Fibroblast of peridontal ligament (primary cell): ENCODE data around the gene SLC25A2.
"Not testable (repeated sequence)": the region's sequence is repeated elsewhere in the genome, so short reads cannot be mapped to it uniquely, and the experiment has no call there.

Experiments used
- DNase-seq: peaks from one replicate; pipeline ENCODE4 v3.0.0-alpha.2; 2010; ENCODE audit errors: extremely low read depth

The SLC25A2 gene

DNA sequence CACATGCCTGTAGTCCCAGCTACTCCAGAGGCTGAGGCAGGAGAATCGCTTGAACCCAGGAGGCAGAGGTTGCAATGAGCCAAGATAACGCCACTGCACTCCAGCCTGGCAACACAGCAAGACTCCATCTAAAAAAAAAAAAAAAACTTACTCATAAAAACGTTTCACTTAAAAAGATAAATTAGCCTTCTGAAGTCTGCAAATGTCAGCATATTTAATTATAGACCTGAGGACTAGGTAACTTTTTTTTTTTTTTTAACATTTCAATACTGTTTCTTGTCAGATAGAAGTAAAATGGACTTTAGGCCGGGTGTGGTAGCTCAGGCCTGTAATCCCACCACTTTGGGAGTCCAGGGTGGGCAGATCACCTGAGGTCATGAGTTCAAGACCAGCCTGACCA is 13.1 kb upstream of the SLC25A2 start:
- DNase-seq, result not testable (repeated sequence)

DNA sequence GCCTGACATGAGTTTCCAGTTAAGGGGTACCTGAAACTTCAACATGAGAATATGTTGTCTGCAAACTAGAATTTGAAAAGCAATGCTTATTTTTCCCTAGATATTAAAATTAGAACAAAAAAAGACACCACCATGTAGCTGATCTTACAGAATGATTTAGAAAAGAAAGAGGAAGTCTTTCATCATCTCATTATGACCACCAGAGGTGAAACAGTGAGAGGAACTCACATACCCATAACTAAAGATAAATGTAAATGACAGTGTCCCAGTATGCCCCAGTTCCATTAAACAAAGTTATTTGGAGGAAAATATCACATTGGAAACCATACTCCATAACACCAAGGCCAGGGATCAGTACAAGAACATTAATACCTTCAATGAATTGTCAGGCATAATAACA is 9.9 kb upstream of the SLC25A2 start:
- no peak for DNase-seq

DNA sequence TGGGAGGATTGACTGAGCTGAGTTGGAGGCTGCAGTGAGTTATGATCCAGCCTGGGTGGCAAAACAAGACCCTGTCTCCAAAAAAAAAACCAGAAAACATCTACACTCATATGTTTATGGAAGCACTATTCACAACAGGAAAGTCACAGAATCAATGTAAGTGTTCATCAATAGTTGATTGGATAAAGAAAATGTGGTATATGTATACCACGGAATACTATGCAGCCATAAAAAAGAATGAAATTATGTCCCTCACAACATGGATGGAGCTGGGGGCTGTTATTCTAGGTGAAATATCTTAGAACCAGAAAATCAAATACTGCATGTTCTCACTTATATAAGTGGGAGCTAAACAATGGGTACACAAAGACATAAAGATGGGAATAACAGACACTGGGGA is 2.8 kb upstream of the SLC25A2 start:
- no peak for DNase-seq

DNA sequence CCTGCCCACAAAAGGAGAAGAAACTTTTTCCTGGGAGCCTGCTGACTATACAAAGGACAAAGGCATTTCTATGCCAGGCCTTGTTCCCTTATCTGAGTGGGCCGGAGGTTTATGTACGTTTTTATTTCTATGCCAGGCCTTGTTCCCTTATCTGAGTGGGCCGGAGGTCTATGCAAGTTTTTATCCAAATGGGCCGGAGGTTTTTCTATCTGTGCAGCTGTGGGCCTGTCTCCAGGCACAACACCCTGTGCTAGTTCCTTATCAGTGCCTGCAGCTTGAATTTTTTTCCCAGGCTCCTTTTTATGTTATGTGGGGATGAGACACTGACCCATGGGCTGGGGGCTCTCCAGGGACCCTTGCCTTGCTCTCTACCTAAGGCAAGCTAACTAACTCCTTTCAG is 5.5 kb downstream of the SLC25A2 start:
- DNase-seq, result no peak

DNA sequence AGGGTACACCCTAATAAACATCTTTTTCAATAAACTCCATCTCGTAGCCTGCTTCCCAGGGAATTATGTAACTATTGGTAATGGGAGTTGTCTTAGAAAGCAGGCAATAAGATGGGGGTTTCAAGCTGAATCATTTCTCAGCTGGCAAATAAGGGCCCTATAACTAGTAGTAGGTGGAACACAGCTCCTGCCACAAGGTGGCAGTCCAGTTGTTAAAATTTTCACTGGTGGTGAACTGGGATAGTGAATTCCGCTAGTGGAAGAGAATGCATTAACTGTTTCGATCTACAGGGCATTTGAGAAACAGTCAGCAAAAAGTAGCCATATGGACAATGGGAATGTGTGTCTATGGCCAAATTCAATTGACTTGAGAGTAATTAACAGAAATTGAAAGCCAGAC is 30.9 kb downstream of the SLC25A2 start:
- DNase-seq, result no peak

DNA sequence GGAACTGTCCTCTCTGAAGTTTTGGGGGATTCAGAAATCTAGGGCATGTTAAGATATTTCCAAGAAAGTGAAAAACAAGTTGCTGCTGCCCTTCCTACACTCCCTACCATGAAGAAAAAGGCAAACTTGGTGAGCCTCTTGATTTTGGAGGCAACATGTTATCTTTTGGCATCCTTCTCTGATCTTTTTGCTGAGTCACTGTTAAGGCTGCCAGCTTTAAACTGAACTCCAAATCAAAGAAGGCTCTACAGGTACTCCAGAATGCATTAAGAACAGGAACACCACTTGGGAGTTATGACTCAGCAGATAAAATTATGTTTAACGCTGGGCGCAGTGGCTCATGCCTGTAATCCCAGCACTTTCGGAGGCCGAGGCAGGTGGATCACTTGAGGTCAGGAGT is 34.7 kb downstream of the SLC25A2 start:
- DNase-seq, result no peak

DNA sequence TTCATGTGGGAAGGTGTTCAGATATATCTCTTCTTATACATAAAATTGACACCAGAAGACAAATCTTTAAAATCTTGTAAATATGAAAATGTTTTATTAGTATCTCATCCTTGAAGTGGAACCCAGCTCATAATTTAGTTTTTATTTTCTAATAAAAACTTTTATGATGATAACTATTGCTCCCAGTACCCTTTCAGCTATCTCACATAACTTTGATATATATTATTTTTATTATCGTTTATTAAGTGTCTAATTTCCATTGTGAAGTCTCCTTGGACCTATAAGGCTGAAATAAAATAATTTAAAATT is 42.7 kb downstream of the SLC25A2 start:
- DNase-seq, result no peak

DNA sequence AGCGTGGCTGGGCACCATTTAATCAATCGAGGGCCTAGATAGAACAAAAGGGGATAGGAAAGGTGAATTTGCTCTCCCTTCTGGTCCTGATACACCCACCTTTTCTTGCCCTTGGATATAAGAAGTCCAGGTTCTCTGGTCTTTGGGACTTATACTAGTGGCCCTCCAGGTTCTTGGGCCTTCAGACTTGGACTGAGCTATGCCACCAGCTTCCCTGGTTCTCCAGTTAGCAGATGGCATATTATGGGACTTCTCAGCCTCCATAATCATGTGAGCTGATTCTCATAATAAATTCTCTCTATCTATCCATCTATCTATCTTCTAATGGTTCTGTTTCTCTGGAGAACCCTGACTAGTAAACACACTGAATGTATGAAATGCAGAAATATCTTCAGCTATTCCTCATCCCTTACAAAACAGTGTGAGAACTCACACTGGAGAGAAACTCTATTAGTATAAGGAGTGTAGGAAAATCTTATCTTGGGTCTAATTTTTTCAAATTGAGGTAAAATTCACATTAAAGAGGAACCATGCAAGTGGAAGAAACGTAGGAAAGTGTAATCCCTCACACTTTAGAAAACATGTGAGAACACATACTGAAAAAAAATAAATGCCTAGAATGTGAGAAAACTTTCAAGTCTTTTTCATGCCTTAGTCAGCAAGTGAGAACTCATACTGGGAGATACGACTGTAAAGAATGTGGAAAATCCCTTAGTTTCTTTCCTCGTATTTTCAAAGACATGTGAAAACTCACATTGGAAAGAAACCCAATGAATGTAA is 43.2 kb downstream of the SLC25A2 start:
- DNase-seq, result peak; percentile 17

DNA sequence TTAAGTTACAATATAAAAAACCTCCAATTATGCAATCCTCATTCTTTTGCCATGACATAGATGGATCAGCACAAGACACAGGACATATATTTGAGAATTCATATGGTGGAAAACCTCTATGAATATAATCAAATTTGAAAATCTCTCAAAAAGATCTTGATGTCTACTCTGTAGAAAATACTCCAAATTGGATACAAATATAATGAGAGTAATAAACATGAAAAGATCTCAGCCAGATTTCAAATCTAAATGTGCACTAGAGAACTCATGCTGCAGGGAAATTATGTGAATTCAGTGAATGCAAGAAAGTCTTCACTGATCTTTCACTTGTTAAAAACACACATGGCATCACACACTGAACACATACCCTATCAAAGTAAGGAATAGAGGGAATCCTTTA is 44.9 kb downstream of the SLC25A2 start:
- DNase-seq, result no peak

DNA sequence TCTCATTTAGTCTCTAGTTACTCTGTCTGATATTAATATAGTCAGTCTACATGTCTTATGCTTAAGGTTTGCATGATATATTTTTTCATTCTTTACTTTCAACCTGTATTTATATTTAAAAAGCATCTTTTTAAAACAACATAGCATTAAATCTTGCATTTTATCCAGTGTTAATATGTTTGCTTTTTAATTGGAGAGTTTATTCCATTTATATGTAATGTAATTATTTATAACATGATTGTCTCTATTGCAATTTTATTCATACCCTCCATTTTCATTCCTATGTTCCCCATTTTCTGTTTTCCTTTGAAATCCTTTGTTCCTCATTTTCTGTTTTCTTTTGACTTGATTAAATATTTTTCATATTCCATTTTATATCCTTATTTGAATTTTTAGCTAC is 45.4 kb downstream of the SLC25A2 start:
- DNase-seq, result no peak
